Ascending aorta (tissue), 2 donors: ENCODE data around the gene GPC6. TPM values are rescaled to one million over a fixed set of nuclear protein-coding genes. Genes with fewer than 3 reads are reported as not detected.

Experiments
- DNase-seq, 2 donors: peaks; one replicate each; pipeline ENCODE4 v3.0.0-alpha.2; 2019; ENCODE audit warnings: low spot score in 2 of 2
- H3K27ac ChIP-seq, 2 donors: fragments of 200-600 bp; sonication (generic); one replicate each; pipeline ENCODE4 v1.5.1; 2016 to 2017; ENCODE audit warnings: mild to moderate bottlenecking in 1 of 2
- H3K27me3 ChIP-seq: fragments of 200-600 bp; sonication (generic); one replicate; pipeline ENCODE4 v1.5.1; 2017
- H3K36me3 ChIP-seq, 2 donors: fragments of 200-600 bp; sonication (generic); one replicate each; pipeline ENCODE4 v1.5.1; 2016
- H3K4me1 ChIP-seq, 2 donors: fragments of 200-600 bp; sonication (generic); one replicate each; pipeline ENCODE4 v1.5.1; 2016 to 2017; ENCODE audit warnings: mild to moderate bottlenecking in 1 of 2
- H3K4me3 ChIP-seq, 2 donors: fragments of 200-600 bp; sonication (generic); one replicate each; pipeline ENCODE4 v1.5.1; 2016 to 2017; ENCODE audit warnings: mild to moderate bottlenecking in 1 of 2
- H3K9me3 ChIP-seq, 2 donors: fragments of 200-600 bp; sonication (generic); one replicate each; pipeline ENCODE4 v1.5.1; 2016
- CTCF ChIP-seq, 3 experiments: fragments of 200-600 bp in 2 of 3; fragments of 450-650 bp in 1 of 3; sonication (generic) in 2 of 3; IDR thresholded peaks; one replicate each; pipeline ENCODE4 v1.5.1; 2016 to 2019; ENCODE audit warnings: antibody characterized with exemption in 3 of 3, mild to moderate bottlenecking in 1 of 3, moderate library complexity in 1 of 3
- intact Hi-C: fragments of 100-400 bp; cut with DNase I; formaldehyde crosslinking; loops from one replicate; pipeline ENCODE4 v1.15.1; 2023
- total RNA-seq: library from RNA; depleted of rRNA; stranded (reverse); fragments of >200 nt; gene quantifications from one replicate; pipeline ENCODE4 v1.1.0, GENCODE V29; 2016

Gene GPC6
- total RNA-seq, 1 donor from 2014 or later = 23.2 TPM

GRCh38 chr13:93788456-93788855 lies 561.8 kb downstream of the GPC6 start:
- H3K9me3 ChIP-seq = no peaks in the 10 kb centered on the region

GRCh38 chr13:93789058-93789457 lies 562.5 kb downstream of the GPC6 start:
- H3K9me3 ChIP-seq = no peaks in the 10 kb centered on the region
- no peak for TF ChIP-seq CTCF (IDR thresholded peaks at IDR 0.05)
- H3K27me3 ChIP-seq = no peaks in the 10 kb centered on the region
- no peak overlapping the region for H3K27ac ChIP-seq
- no peak for DNase-seq
- no peak overlapping the region for H3K4me3 ChIP-seq
- no peaks in the 10 kb centered on the region for H3K36me3 ChIP-seq
- no peaks in the 10 kb centered on the region for H3K4me1 ChIP-seq
- intact Hi-C loops = no loop called here

More at GRCh38 chr13:93788456-93788855, 561.8 kb downstream of the GPC6 start:
- H3K27me3 ChIP-seq = no peaks in the 10 kb centered on the region
- no peaks in the 10 kb centered on the region for H3K4me1 ChIP-seq
- no peak overlapping the region for H3K27ac ChIP-seq
- no peak for TF ChIP-seq CTCF (IDR thresholded peaks at IDR 0.05)
- H3K4me3 ChIP-seq = no peak overlapping the region
- no peaks in the 10 kb centered on the region for H3K36me3 ChIP-seq
- no peak for DNase-seq
- intact Hi-C loops = no loop called here

GRCh38 chr13:93794197-93794885 lies 567.7 kb downstream of the GPC6 start:
- TF ChIP-seq CTCF (IDR thresholded peaks at IDR 0.05) = no peak

GRCh38 chr13:93797463-93797862 lies 570.9 kb downstream of the GPC6 start:
- no peak overlapping the region for H3K4me3 ChIP-seq
- no peaks in the 10 kb centered on the region for H3K36me3 ChIP-seq
- H3K9me3 ChIP-seq = no peaks in the 10 kb centered on the region
- TF ChIP-seq CTCF (IDR thresholded peaks at IDR 0.05) = no peak
- no peaks in the 10 kb centered on the region for H3K27me3 ChIP-seq
- H3K27ac ChIP-seq = no peak overlapping the region
- no peaks in the 10 kb centered on the region for H3K4me1 ChIP-seq
- DNase-seq = no peak
- intact Hi-C loops = no loop called here

More at GRCh38 chr13:93794197-93794885, 567.7 kb downstream of the GPC6 start:
- Histone ChIP-seq H3K36me3 (no peaks in the 10 kb centered on the region), H3K27ac (no peak overlapping the region), H3K4me3 (no peak overlapping the region), H3K4me1 (no peaks in the 10 kb centered on the region), H3K9me3 (no peaks in the 10 kb centered on the region), H3K27me3 (no peaks in the 10 kb centered on the region)
- DNase-seq = no peak
- intact Hi-C loops = no loop called here

- Histone ChIP-seq H3K27me3 (no peaks in the 10 kb centered on the region), H3K4me3 (no peak overlapping the region), H3K27ac (no peak overlapping the region), H3K4me1 (no peaks in the 10 kb centered on the region), H3K9me3 (no peaks in the 10 kb centered on the region), H3K36me3 (no peaks in the 10 kb centered on the region)
- no peak for DNase-seq
- TF ChIP-seq CTCF (IDR thresholded peaks at IDR 0.05) = no peak
- intact Hi-C loops = no loop called here
Measured at GRCh38 chr13:93800342-93800741, 573.7 kb downstream of the GPC6 start.
